GM23338 (cell line): Measurements from ENCODE around the gene TSPAN33. TPM values are rescaled to one million over a fixed set of nuclear protein-coding genes. Genes with fewer than 3 reads are reported as not detected.

ENCODE experiments used
- ATAC-seq: fragments of 200-7000 bp; cut with Tn5 transposase; 3 replicates; pipeline ENCODE4 v1.9.1; 2020
- DNase-seq: peaks from one replicate; pipeline ENCODE4 v3.0.0-alpha.2; 2015; ENCODE audit warnings: low spot score
- H2AFZ ChIP-seq: fragments of 200-600 bp; sonication (generic); 2 replicates; pipeline ENCODE4 v1.8.0; 2016; ENCODE audit warnings: antibody characterized with exemption, mild to moderate bottlenecking, moderate library complexity
- H3F3A ChIP-seq: fragments of 200-600 bp; sonication (generic); replicated peaks from 2 replicates; pipeline ENCODE4 v1.8.0; 2017; ENCODE audit warnings: antibody characterized with exemption, mixed run types, low read depth
- H3K27ac ChIP-seq: fragments of 200-600 bp; sonication (generic); 2 replicates; pipeline ENCODE4 v1.6.1; 2016; ENCODE audit warnings: low read depth
- H3K27me3 ChIP-seq: fragments of 200-600 bp; sonication (generic); 2 replicates; pipeline ENCODE4 v1.8.0; 2016; ENCODE audit warnings: mild to moderate bottlenecking, mixed run types, moderate library complexity; ENCODE audit not compliant: insufficient read depth
- H3K36me3 ChIP-seq: fragments of 200-600 bp; sonication (generic); 2 replicates; pipeline ENCODE4 v1.8.0; 2016; ENCODE audit warnings: mild to moderate bottlenecking; ENCODE audit not compliant: insufficient read depth
- H3K4me1 ChIP-seq: fragments of 200-600 bp; sonication (generic); 2 replicates; pipeline ENCODE4 v1.8.0; 2016; ENCODE audit warnings: mild to moderate bottlenecking, moderate library complexity; ENCODE audit not compliant: insufficient read depth
- H3K4me2 ChIP-seq: fragments of 200-600 bp; sonication (generic); 2 replicates; pipeline ENCODE4 v1.7.1; 2017; ENCODE audit warnings: mixed run types
- H3K4me3 ChIP-seq: fragments of 200-600 bp; sonication (generic); 2 replicates; pipeline ENCODE4 v1.6.1; 2016; ENCODE audit warnings: mixed run types
- H3K79me2 ChIP-seq: fragments of 200-600 bp; sonication (generic); replicated peaks from 2 replicates; pipeline ENCODE4 v1.8.0; 2017; ENCODE audit warnings: mild to moderate bottlenecking; ENCODE audit not compliant: insufficient read depth
- H3K9me2 ChIP-seq: fragments of 200-600 bp; sonication (generic); 2 replicates; pipeline ENCODE4 v1.8.0; 2017; ENCODE audit not compliant: insufficient read depth
- H4K20me1 ChIP-seq: fragments of 200-600 bp; sonication (generic); replicated peaks from 2 replicates; pipeline ENCODE4 v1.8.0; 2017; ENCODE audit warnings: mild to moderate bottlenecking; ENCODE audit not compliant: insufficient read depth
- H3K27ac Mint-ChIP-seq: 2 replicates; pipeline ENCODE4 v1.8.0; 2020; ENCODE audit warnings: inconsistent platforms, mild to moderate bottlenecking, moderate library complexity, mixed read lengths
- H3K27me3 Mint-ChIP-seq: 3 replicates; pipeline ENCODE4 v1.8.0; 2022; ENCODE audit warnings: low read depth, mild to moderate bottlenecking, moderate library complexity, mixed read lengths, inconsistent platforms; ENCODE audit not compliant: insufficient read depth, poor library complexity
- H3K36me3 Mint-ChIP-seq: 3 replicates; pipeline ENCODE4 v1.8.0; 2021; ENCODE audit warnings: low read depth, mild to moderate bottlenecking, inconsistent platforms, moderate library complexity, mixed read lengths
- H3K4me1 Mint-ChIP-seq: 3 replicates; pipeline ENCODE4 v1.8.0; 2020; ENCODE audit warnings: mild to moderate bottlenecking, inconsistent platforms, mixed read lengths
- H3K4me3 Mint-ChIP-seq: 3 replicates; pipeline ENCODE4 v1.8.0; 2021; ENCODE audit warnings: moderate library complexity, mild to moderate bottlenecking, inconsistent platforms, mixed read lengths
- H3K9me3 Mint-ChIP-seq: 3 replicates; pipeline ENCODE4 v1.8.0; 2020; ENCODE audit warnings: moderate library complexity, mild to moderate bottlenecking, inconsistent platforms, mixed read lengths
- CREB1 ChIP-seq: fragments of 250-450 bp; sonication (Bioruptor Pico); IDR thresholded peaks from 2 replicates; pipeline ENCODE4 v1.5.0; 2020; ENCODE audit warnings: low read depth, mild to moderate bottlenecking, moderate library complexity
- CTCF ChIP-seq, 2 experiments: fragments of 200-600 bp in 1 of 2; sonication (generic) in 1 of 2; conservative IDR thresholded peaks; 2 replicates each; pipeline versions ENCODE4 v1.5.1 to v1.6.1; 2016 to 2017; ENCODE audit warnings: antibody characterized with exemption in 2 of 2, low read depth in 2 of 2, mild to moderate bottlenecking in 2 of 2, moderate library complexity in 1 of 2
- EZH2 ChIP-seq: fragments of 200-600 bp; sonication (generic); IDR thresholded peaks from one replicate; pipeline ENCODE4 v1.8.0; 2017; ENCODE audit warnings: antibody characterized with exemption, mild to moderate bottlenecking, low read depth; ENCODE audit not compliant: unreplicated experiment
- NANOG ChIP-seq: IDR thresholded peaks from 2 replicates; pipeline ENCODE4 v1.6.1; 2016; ENCODE audit warnings: antibody characterized with exemption, borderline replicate concordance
- POLR2AphosphoS5 ChIP-seq: IDR thresholded peaks from 2 replicates; pipeline ENCODE4 v1.6.1; 2016; ENCODE audit warnings: antibody characterized with exemption, low read depth
- STAT1 ChIP-seq: IDR thresholded peaks from one replicate; pipeline ENCODE4 v1.6.1; 2016; ENCODE audit warnings: antibody characterized with exemption; ENCODE audit not compliant: unreplicated experiment
- ZNF114 ChIP-seq: fragments of 250-450 bp; sonication (Bioruptor Pico); IDR thresholded peaks from 2 replicates; pipeline ENCODE4 v1.5.0; 2020; ENCODE audit warnings: mild to moderate bottlenecking, moderate library complexity
- ZNF331 ChIP-seq: fragments of 250-450 bp; sonication (Bioruptor Pico); IDR thresholded peaks from 2 replicates; pipeline ENCODE4 v1.5.0; 2020; ENCODE audit warnings: low read depth, mild to moderate bottlenecking, moderate library complexity
- polyA plus RNA-seq: library from polyadenylated mRNA; unstranded; fragments of >200 nt; fragmentation: Nextera tagmentation; extraction: Ambion mirVana; gene quantifications from 2 replicates; pipeline ENCODE4 v1.2.1, GENCODE V29; 2016
- total RNA-seq: library from RNA; depleted of rRNA; stranded (reverse); fragments of >200 nt; shearing (Covaris generic); gene quantifications from 2 replicates; pipeline ENCODE4 v1.2.3, GENCODE V29; 2014
- TF ChIP-seq, protein P1 (sequence below): fragments of 250-450 bp; sonication (Bioruptor Pico); IDR thresholded peaks from 2 replicates; pipeline ENCODE4 v1.5.0; 2020; ENCODE audit warnings: mild to moderate bottlenecking, moderate library complexity

The TSPAN33 gene
- total and polyA plus RNA-seq, 2 experiments from 2014 or later = 17.6 to 51.5 TPM

- TF ChIP-seq, protein P1, sequence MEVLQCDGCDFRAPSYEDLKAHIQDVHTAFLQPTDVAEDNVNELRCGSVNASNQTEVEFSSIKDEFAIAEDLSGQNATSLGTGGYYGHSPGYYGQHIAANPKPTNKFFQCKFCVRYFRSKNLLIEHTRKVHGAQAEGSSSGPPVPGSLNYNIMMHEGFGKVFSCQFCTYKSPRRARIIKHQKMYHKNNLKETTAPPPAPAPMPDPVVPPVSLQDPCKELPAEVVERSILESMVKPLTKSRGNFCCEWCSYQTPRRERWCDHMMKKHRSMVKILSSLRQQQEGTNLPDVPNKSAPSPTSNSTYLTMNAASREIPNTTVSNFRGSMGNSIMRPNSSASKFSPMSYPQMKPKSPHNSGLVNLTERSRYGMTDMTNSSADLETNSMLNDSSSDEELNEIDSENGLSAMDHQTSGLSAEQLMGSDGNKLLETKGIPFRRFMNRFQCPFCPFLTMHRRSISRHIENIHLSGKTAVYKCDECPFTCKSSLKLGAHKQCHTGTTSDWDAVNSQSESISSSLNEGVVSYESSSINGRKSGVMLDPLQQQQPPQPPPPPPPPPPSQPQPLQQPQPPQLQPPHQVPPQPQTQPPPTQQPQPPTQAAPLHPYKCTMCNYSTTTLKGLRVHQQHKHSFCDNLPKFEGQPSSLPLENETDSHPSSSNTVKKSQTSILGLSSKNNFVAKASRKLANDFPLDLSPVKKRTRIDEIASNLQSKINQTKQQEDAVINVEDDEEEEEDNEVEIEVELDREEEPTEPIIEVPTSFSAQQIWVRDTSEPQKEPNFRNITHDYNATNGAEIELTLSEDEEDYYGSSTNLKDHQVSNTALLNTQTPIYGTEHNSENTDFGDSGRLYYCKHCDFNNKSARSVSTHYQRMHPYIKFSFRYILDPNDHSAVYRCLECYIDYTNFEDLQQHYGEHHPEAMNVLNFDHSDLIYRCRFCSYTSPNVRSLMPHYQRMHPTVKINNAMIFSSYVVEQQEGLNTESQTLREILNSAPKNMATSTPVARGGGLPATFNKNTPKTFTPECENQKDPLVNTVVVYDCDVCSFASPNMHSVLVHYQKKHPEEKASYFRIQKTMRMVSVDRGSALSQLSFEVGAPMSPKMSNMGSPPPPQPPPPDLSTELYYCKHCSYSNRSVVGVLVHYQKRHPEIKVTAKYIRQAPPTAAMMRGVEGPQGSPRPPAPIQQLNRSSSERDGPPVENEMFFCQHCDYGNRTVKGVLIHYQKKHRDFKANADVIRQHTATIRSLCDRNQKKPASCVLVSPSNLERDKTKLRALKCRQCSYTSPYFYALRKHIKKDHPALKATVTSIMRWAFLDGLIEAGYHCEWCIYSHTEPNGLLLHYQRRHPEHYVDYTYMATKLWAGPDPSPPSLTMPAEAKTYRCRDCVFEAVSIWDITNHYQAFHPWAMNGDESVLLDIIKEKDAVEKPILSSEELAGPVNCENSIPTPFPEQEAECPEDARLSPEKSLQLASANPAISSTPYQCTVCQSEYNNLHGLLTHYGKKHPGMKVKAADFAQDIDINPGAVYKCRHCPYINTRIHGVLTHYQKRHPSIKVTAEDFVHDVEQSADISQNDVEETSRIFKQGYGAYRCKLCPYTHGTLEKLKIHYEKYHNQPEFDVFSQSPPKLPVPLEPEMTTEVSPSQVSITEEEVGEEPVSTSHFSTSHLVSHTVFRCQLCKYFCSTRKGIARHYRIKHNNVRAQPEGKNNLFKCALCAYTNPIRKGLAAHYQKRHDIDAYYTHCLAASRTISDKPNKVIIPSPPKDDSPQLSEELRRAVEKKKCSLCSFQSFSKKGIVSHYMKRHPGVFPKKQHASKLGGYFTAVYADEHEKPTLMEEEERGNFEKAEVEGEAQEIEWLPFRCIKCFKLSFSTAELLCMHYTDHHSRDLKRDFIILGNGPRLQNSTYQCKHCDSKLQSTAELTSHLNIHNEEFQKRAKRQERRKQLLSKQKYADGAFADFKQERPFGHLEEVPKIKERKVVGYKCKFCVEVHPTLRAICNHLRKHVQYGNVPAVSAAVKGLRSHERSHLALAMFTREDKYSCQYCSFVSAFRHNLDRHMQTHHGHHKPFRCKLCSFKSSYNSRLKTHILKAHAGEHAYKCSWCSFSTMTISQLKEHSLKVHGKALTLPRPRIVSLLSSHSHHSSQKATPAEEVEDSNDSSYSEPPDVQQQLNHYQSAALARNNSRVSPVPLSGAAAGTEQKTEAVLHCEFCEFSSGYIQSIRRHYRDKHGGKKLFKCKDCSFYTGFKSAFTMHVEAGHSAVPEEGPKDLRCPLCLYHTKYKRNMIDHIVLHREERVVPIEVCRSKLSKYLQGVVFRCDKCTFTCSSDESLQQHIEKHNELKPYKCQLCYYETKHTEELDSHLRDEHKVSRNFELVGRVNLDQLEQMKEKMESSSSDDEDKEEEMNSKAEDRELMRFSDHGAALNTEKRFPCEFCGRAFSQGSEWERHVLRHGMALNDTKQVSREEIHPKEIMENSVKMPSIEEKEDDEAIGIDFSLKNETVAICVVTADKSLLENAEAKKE (CRISPR knock-in tag) = no peak
- TF ChIP-seq ZNF331 (CRISPR knock-in tag) = no peak
- no peak for TF ChIP-seq ZNF114 (CRISPR knock-in tag)
- TF ChIP-seq EZH2 = no peak
- no peak for TF ChIP-seq NANOG
These were observed 49.4 kb downstream of the TSPAN33 start (continued) for GRCh38 chr7:129193892-129194291.

- peaks cover 31% of the 10 kb centered on the region; the same call in 1 of the 2 replicates for H4K20me1 ChIP-seq
- no peak overlapping the region for H3K27ac Mint-ChIP-seq
- no peaks in the 10 kb centered on the region for H3K4me1 Mint-ChIP-seq
- H3K9me2 ChIP-seq = no peaks in the 10 kb centered on the region
- H3K4me1 ChIP-seq = no peaks in the 10 kb centered on the region
- ATAC-seq (no peak), DNase-seq (no peak)
- H3K4me3 Mint-ChIP-seq = no peak overlapping the region
- H3K36me3 ChIP-seq = peaks cover 9% of the 10 kb centered on the region
- no peak overlapping the region for H2AFZ ChIP-seq
- H3F3A ChIP-seq = 0 out of 2 replicates have a peak, but pooled peaks cover 3% of the 10 kb centered on the region
- H3K27me3 ChIP-seq = no peaks in the 10 kb centered on the region
- H3K27ac ChIP-seq = no peak overlapping the region
- no peaks in the 10 kb centered on the region; the same call in 2 of the 3 replicates for H3K9me3 Mint-ChIP-seq
- H3K4me3 ChIP-seq = no peak overlapping the region
- H3K4me2 ChIP-seq = no peak overlapping the region
- H3K79me2 ChIP-seq = peaks cover 95% of the 10 kb centered on the region
- peaks cover 48% of the 10 kb centered on the region for H3K36me3 Mint-ChIP-seq
- H3K27me3 Mint-ChIP-seq = peaks cover 4% of the 10 kb centered on the region
- TF ChIP-seq ZNF331 (CRISPR knock-in tag) (no peak), ZNF114 (CRISPR knock-in tag) (no peak), CTCF (conservative IDR thresholded peaks at IDR 0.05; ENCODE audit: low read depth in 2 of 2) (no peak), POLR2AphosphoS5 (no peak), STAT1 (no peak), CREB1 (no peak)
These were observed 53.3 kb downstream of the TSPAN33 start for GRCh38 chr7:129197771-129198170.
